HG03378 (cell line): ENCODE measurements around the gene CENPF.
"Not testable (repeated sequence)": the region's sequence is repeated elsewhere in the genome, so short reads cannot be mapped to it uniquely, and the experiment has no call there.

Experiments used
- ATAC-seq: cut with Tn5 transposase; IDR thresholded peaks from one replicate; pipeline ENCODE4 v1.9.1; 2021; ENCODE audit warnings: mild to moderate bottlenecking, moderate library complexity; ENCODE audit not compliant: unreplicated experiment

The CENPF gene, protein sequence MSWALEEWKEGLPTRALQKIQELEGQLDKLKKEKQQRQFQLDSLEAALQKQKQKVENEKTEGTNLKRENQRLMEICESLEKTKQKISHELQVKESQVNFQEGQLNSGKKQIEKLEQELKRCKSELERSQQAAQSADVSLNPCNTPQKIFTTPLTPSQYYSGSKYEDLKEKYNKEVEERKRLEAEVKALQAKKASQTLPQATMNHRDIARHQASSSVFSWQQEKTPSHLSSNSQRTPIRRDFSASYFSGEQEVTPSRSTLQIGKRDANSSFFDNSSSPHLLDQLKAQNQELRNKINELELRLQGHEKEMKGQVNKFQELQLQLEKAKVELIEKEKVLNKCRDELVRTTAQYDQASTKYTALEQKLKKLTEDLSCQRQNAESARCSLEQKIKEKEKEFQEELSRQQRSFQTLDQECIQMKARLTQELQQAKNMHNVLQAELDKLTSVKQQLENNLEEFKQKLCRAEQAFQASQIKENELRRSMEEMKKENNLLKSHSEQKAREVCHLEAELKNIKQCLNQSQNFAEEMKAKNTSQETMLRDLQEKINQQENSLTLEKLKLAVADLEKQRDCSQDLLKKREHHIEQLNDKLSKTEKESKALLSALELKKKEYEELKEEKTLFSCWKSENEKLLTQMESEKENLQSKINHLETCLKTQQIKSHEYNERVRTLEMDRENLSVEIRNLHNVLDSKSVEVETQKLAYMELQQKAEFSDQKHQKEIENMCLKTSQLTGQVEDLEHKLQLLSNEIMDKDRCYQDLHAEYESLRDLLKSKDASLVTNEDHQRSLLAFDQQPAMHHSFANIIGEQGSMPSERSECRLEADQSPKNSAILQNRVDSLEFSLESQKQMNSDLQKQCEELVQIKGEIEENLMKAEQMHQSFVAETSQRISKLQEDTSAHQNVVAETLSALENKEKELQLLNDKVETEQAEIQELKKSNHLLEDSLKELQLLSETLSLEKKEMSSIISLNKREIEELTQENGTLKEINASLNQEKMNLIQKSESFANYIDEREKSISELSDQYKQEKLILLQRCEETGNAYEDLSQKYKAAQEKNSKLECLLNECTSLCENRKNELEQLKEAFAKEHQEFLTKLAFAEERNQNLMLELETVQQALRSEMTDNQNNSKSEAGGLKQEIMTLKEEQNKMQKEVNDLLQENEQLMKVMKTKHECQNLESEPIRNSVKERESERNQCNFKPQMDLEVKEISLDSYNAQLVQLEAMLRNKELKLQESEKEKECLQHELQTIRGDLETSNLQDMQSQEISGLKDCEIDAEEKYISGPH (N-terminal part only)

DNA sequence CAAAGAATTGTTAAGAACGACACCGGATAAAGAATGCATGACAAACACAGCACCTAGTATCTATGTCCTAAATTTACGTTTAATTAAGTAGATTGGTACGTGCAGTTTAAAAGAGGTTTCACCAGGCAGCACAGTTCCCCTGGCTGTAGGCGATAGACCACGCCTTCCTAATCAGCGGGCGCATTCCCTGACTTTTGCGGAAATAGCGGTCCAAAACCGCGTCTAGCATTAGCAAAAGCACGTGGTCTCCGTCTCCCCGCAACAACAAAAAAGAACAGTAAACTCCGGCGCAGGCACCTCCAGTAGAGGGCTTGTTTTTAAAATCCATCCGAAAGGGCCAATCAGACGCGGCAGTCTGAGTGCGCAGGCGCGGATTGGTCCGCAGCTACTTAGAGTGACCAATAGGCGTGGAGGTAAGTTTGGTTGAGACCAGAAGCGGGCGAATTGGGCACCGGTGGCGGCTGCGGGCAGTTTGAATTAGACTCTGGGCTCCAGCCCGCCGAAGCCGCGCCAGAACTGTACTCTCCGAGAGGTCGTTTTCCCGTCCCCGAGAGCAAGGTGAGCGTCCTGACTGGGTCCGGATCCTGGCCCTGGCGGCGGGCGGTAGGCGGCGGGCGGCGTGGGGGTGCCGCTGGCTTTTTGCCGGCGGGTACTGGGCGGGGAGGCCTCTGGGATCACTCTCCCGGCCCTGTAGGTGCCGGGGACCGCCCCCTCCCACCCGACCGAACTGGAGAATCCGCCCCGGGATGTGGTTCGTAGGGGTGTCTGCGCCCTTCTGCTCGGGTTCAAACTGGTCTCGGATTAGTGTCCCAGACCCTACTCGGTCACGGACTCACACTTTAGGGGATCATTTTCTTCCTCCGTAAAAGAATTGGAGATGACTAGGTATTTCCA is at the start of gene CENPF:
TSS of gene CENPF (plus strand) at position 432 of the 894 bp plus-strand sequence. CDS start 10,560 bp downstream, outside the sequence.
- ATAC-seq, result peak; percentile 100

DNA sequence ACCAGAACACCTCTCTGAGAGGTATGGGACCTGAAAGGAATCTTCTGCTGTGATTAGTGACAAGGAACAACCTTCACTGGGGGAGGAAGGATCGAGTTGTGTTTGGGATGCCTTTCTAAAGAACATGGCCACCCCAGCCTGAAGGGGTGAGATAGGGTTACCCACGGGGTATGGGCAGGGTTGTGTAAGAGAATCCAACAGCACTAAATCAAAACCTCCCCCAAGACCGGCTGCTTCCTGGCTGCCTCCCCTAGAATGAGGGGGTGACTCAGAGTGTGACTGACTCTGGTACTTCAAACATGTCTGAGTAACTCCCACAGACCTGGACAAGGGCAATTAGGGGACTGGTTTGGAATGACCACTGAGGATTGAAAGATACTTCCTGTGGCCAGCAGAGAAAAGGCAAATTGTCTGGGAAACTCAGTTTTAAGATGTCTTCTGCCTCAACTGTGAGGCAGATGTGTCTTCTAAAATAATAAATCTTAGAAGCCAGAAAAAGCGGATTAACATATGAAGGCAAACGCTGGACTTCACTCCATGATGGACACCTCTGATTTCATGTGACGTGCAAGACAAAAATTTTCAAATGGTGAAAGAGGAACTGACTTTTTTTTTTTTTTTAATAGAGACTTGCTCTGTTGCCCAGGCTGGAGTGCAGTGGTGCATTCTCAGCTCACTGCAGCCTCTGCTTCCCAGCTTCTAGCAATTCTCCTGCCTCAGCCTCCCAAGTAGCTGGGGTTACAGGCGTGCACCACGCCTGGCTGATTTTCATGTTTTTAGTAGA is 44.9 kb upstream of the CENPF start:
- ATAC-seq, result peak; percentile 83

DNA sequence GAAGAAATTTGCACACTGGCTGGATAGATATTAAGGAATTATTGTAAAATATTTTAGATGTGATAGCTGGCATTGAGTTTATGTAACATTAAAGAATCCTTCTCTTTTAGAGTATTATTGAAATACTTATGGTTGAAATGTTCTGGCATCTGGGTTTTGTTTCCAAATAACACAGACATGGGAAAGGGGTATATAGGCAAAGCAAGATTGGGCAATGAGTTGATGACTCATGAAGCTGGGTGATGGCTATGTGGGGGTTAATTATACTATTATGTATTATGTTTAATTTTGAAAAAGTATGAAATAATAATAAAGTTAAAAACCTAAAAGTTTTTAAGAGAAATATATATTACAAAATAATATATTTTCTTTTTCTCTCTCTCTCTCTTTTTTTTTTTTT is 39.1 kb upstream of the CENPF start:
- no peak for ATAC-seq

DNA sequence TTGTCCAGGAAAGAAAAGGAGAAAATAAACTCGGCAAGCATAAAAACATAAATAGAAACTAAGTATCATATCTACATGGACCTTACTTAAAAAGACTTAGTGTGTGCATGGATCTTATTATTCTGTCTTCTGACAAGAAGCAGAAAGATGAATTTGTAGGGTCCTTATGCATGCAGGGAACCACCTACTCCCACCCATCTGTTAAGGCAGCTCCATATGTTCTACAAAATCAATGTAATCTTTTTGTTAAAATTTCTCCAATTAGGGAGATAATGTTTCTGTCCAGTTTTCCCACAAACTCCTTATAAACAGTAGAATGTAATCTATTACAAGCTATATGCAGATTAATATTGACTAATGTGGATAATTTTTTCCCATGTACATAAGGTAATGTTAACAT is 37.7 kb upstream of the CENPF start:
- no peak for ATAC-seq

DNA sequence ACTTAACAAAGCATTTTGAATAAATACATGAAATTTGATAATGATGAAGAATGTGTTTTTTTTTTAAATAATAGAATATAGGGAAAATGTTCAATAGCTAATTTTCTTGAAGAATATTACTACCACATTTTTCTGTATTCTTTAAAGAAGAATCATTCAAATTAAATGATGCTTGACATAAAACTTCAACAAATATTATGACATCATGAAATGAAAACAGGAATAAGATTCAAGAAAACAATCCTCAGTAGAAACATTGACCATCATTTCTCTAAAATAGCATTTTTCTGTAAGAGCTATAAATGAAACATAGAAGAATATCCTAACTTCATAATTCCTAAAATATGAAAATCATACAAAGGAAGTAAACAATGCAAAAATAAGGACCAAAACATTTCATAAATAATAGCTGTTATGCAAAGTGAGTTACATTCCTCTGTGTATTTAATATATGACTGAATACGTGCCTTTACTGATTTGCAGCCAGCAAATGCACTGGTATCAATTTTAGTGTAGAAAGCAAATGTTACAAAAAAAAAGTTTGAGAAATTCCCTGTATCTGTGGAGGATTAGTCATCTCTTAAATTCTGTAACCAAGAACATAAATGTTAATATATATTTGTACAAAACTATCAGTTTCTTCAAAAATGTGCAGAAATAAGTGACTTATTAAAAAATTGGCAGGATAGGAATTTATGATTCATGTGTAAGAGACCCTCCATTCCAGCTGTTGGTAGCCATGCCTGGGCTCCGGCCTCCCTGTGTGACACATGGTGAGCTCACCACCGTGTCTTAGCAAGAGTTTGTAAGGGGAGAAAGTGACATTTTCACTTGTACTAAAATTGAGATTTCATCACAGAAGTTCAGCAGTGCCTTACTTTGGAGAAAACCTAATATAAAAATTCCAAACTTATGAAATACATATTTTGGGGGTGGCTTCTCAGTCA is 36.6 kb upstream of the CENPF start:
- ATAC-seq, result peak; percentile 56

DNA sequence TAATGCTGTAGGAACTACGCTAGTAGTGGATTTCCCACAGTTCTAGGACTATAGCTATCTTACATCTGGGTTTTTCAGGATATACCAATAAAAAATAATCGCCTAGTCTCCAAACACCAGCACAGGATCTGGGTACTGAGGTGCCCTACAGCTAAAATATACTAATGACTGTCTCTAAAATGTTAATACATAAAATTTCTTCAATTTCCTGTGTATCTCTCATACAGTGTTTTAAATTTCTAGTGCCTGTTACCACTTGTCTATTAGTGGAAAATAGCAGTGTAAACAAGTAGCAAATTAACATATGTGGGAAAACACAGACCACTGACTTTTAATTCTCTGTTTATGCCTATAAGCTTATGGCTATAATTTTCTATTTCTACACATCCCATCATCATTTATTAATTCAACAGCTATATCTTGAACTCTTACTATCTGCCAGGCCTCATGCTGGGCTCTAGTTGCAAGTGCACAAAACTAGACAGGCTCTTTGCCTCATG is 35.5 kb upstream of the CENPF start:
- no peak for ATAC-seq

DNA sequence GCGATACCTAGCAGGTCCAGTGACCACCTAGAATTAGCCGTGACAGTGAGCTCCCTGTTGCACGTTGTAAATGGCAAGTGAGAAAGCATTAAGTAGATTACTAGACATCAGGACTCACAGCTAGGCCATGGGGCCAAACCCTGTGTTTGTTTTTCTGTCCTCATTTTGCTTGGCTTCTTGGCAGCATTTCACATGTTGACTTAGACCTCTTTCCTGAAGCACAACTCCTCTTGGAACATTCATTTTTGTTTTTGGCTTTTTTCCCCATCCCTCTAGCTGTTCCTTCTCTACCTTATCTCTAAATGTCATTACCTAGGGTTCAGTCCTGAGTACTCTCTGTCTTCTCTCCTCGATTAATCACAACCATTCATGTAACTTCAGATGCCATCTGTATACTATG is 34.7 kb upstream of the CENPF start:
- ATAC-seq, result no peak

DNA sequence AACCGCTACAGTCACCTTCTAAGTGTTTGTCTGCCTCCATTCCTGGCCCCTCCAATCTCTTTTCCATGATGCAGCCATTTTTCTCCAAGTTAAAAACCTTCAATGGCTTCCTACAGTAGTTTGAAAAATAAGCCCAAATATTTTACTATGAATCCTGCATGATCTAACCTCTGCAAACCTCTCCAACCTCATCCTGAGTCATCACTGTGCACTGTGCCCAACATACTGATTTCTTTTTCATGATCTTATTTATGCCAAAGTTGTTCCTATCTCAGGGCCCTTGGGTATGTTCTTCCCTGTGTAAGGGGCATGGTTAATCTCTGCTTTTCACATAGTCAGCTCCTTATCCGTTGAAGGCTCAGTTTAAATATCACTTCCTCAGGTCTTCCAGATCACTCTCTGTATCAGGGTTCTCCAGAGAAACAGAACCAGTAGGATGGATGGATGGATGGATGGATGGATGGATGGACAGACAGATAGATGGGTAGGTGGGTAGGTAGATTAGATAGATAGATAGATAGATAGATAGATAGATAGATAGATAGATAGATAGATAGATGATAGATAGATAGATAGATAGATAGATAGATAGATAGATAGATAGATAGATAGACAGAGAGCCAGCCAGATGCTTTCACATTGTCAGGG is 33.5 kb upstream of the CENPF start:
- ATAC-seq, result no peak

DNA sequence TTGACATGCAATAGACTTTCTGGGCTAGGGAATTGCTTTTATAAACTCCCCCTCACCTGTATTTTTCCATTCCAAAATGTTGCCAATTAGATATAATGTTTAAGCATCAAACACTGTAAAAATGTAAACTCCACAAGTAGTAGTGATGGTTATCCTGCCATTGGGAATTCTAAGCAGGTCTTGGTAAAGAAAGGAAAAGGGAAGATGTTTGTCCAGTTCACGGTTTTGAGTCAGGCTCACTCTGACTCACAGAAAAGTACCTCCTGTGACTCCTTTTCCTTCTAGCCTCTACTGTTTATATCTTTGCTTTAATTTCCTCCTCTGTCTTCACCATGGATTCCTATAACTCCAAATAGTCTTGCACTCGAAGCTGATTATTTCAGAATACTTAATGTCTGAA is 32.6 kb upstream of the CENPF start:
- no peak for ATAC-seq

DNA sequence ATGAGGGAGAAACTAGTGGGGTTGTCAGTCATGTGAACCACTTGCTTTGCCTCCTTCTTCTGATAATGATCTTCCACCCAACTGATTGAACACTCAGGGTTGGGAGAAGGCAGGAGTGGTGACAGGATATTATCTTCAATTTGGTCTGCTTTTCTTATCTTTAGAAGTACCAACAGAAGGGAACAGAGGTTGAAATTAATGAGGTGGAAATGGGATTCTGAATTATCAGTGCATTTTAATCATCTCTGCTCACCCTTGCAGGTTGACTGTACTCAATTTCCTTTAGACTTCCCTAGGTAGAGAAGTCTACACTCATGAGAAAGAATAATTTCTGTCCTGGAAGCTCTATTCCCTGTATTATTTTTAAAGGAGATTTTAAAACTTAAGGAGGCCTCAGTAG is 31.7 kb upstream of the CENPF start:
- ATAC-seq, result no peak

DNA sequence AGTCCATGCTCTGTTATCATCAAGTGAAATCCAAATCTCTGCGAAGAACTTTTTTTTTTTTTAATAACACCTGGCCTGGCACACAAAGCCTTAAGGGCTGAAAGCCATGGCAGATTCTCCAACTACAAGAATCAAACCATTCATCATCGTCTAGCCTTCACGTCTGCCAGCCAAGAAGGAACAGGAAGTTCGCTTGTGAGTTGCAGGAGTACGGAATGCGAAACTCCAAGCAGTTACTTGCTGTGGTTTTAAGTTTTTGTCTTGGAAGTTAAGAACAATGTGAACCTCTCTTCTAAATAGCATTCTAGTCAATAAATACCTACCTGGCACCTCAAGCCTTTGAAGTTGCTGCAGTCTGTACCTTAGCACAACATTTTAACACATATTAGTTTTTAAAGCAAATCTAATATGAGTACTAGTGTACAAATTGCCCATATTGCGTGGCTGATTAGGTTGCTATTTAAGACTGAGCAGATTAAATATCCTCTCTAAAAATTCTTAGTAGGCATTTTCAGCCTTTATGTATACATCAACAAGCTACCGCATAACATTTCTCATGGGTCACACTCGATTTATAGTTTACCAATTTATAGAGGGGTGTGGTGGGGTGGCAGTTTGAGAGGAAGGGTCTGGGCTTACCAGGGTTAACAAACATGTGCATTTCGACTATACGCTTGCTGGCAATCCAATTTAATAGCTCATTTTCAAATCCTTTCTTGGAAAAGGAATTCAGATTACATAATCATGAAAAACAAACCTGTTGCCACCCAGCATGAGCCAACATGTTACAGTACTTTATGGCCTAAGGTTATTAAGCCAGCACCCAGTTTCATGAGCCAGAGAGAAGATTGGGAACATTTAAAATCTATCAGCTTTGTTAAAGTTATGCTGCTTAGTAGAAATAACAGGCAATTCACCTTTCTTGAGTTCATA is 29.3 kb upstream of the CENPF start:
- no peak for ATAC-seq

DNA sequence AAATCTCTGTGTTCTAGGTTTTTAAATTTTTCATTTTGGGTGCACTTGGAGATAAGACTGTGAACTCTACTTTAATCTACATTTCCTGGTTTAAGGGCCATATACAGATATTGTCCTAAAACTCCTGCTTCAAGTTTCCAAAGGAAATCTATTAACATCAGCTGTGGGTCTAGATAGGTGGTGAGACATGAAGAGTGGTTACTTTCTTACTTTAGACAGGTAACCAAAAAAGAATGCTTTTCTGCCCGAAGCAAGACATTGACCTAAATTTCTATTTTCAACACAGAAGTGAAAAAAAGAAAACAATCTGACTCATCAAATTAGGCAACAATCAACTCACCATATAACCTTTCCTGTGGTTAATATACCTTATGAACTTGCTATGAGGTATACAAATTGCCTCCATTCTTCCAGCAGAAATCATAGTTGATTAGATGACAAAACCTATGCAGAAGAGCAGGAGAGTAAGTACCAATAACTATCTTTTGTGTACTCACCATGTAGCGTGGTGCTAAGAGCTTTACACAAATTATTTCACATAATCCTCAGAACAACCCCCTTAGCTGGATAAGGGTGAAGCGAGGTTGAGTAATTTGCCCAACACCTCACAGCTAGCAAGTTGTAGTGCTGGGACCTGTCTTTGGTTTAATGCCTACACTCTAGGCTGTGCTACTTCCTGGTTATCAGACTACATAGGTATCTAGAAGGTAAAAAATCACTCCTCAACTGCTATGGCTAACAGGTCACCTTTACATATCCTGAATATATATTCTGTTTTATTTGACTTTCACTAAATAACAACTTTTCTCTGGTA is 28.2 kb upstream of the CENPF start:
- no peak for ATAC-seq

DNA sequence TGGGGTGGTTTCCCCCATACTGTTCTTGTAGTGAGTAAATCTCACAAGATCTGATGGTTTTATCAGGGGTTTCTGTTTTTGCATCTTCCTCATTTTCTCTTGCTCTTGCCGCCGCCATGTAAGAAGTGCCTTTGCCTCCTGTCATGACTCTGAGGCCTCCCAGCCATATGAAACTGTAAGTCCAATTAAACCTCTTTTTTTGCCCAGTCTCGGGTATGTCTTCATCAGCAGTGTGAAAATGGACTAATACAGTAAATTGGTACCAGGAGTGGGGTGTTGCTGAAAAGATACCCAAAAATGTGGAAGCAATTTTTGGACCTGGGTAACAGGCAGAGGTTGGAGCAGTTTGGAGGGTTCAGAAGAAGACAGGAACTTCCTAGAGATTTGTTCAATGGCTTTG is 26.9 kb upstream of the CENPF start:
- ATAC-seq, result not testable (repeated sequence)

DNA sequence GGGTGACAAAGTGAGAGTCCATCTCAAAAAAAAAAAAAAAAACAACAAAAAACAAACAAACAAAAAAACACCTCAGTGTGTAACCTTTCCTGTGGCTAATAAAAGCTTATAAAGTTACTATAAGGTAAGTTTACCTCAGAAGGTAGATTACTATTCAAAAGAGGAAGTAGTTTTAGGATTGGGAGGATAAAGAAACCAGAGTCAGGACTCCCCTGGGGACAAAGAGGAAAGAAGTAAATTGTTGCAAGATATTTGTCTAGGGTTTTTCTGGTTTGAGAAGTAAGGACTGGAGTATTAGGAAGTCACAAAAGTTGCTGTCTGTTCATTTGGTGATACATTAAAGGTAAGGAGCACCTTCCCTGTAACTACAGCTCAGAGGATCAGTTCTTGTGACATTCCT is 23.8 kb upstream of the CENPF start:
- ATAC-seq, result no peak

DNA sequence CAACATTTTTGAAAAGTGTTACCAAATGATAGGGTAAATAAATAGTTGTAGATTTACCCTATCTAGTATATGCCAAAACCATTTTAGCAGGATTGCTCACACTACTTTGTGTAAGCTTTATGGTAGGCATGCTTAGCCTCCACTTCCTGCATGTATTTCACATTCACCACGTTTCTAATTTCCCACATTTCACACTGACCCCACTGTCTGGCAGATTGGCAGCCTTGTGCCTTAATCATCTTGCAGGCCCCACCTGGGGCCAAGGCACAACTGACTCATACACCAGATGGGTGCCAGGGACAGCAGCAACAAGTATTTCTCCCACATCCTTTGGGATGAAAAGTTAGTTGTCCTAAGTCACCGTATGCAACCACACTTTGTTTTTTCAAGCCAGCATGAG is 21.2 kb upstream of the CENPF start:
- ATAC-seq, result no peak
